ENCODE results near the gene MTA3.

Gene MTA3

DNA sequence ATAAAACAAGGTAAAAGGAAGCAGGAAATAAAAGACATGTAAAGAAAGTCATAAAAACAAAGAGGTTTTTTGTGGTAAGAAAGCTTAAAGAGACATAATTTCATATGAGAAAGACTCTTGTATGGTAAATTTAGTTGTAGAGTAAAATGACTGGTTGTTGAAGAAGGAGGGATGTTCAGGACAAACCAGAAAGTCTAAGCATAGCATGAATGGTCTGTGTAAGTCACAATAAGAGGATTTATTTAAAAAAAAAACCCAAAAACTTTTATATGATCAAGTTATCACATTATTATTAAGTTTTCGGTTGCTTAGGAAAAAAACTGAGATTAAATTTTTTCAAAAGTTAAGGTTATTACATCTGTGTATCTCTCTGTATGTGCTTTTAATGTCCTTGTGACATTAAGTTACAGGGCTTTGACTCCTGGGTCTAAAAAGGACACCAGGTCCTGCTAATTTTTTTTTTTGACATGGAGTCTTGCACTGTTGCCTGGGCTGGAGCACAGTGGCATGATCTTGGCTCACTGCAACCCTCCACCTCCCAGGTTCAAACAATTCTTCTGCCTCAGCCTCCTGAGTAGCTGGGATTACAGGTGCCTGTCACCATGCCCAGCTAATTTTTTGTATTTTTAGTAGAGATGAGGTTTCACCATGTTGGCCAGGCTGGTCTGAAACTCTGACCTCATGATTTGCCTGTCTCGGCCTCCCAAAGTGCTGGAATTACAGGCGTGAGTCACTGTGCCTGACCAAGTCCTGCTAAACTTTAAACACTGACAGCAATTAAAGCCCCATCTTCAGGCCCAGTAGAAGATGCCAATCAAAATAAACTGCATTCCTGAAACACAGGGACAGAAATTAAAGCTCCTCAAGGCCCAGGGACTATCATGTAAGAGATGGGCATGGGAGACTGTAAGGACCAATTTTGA, 209.7 kb downstream of the MTA3 start:
- CTCF ChIA-PET: no interaction called here
- POLR2A ChIA-PET: no interaction called here
- no peak for DNase-seq (ENCODE audit: extremely low spot score)
- TF ChIP-seq, protein P1, sequence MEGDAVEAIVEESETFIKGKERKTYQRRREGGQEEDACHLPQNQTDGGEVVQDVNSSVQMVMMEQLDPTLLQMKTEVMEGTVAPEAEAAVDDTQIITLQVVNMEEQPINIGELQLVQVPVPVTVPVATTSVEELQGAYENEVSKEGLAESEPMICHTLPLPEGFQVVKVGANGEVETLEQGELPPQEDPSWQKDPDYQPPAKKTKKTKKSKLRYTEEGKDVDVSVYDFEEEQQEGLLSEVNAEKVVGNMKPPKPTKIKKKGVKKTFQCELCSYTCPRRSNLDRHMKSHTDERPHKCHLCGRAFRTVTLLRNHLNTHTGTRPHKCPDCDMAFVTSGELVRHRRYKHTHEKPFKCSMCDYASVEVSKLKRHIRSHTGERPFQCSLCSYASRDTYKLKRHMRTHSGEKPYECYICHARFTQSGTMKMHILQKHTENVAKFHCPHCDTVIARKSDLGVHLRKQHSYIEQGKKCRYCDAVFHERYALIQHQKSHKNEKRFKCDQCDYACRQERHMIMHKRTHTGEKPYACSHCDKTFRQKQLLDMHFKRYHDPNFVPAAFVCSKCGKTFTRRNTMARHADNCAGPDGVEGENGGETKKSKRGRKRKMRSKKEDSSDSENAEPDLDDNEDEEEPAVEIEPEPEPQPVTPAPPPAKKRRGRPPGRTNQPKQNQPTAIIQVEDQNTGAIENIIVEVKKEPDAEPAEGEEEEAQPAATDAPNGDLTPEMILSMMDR (IDR thresholded peaks at IDR 0.05; ENCODE audit: control extremely low read depth, extremely low read depth, low read depth, missing control alignments): no peak

DNA sequence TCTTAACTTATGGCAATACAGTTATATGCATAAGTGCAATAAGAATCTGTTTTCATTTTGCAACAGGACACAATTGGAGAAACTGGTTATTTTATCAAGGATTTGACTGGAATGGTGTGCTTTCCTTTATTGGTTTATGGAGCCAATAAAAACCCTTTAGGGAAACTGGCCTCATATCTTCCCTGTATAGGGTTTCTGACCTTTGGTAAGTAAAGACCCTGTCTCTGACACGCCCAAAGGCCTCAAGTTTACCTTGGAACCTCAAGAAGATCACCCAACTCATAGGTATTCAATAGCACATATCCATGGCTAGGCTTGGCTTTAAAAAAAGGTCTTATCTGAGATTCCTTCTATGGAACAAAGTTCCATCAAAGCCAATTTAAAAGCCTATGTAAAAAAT, 212.7 kb downstream of the MTA3 start:
- ChIA-PET CTCF (interaction anchor here (1.2 to 1.7 kb wide), 2 partner anchors 10 to 13 kb away, joined by 4 to 6 read pairs; no protein-coding TSS in a partner anchor), POLR2A (no interaction called here)
- DNase-seq (ENCODE audit: extremely low spot score): no peak
- TF ChIP-seq, protein P1 (IDR thresholded peaks at IDR 0.05; ENCODE audit: control extremely low read depth, extremely low read depth, low read depth, missing control alignments): no peak

DNA sequence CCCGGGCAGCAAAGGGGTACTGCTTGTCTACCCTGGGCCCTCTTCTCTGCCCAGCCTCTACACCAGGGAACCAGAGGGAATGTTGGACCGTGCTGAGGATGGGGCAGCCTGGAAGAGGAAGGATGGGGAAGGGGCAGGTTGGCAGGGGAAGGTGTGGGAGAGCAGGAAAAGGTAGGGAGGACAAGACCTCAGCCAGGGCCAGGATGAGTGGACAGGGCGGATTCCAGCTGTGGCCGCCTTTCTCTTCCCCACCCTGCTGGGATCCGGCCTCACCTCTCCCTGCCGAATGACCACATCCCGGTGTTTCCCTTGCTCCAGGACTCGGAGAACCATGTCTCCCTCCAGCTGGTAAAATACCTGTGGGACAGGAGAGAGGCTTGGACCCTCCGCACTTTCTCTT, 215.1 kb downstream of the MTA3 start:
- TF ChIP-seq, protein P1 (IDR thresholded peaks at IDR 0.05; ENCODE audit: control extremely low read depth, extremely low read depth, low read depth, missing control alignments): no peak
- POLR2A ChIA-PET: interaction anchor here (0.5 kb wide), 1 partner anchor 31 kb away, joined by 3 read pairs; no protein-coding TSS in a partner anchor
- DNase-seq (ENCODE audit: extremely low spot score): no peak
- CTCF ChIA-PET: interaction anchor here (0.7 to 2.8 kb wide), 3 partner anchors 9 to 13 kb away, joined by 3 to 9 read pairs (median 3); partner anchors contain the start of gene HAAO

DNA sequence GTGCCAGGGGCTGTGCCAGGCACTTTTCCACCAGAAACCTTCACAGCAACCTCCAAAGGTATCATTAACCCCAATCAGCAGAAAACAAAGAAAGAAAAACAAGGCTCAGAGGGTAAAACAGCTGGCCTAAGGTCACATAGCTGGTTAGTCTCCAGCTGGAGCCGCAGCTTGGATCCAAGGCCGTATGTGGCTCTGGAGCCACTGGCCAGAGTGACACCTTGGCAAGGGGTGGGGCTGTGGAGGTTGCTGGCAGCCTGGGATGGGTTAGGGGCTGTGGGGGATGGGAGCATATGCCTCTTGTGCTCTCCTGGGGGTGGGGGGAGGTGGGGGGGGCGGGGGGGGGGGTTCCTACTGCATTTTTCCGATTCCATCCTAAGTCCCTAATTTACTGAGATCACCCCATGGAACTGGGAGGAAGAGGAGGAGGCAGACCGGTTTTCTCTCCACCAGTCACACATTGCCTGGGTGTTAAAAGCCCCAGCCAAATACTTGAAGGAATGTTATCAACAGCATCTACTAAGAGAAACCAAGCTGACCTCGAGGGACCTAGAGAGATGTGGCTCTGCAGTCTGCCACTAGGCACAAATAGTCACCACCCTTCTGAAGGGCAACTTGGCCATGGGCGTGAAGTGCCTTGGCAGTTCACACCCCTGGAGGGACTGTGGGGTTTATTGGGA, 215.9 kb downstream of the MTA3 start:
- ChIA-PET CTCF (interaction anchor here (1.1 to 2.8 kb wide), 4 partner anchors 8 to 15 kb away, joined by 3 to 9 read pairs (median 4); partner anchors contain the start of gene HAAO), POLR2A (no interaction called here)
- TF ChIP-seq, protein P1 (IDR thresholded peaks at IDR 0.05; ENCODE audit: control extremely low read depth, extremely low read depth, low read depth, missing control alignments): no peak
- DNase-seq (ENCODE audit: extremely low spot score): no peak

DNA sequence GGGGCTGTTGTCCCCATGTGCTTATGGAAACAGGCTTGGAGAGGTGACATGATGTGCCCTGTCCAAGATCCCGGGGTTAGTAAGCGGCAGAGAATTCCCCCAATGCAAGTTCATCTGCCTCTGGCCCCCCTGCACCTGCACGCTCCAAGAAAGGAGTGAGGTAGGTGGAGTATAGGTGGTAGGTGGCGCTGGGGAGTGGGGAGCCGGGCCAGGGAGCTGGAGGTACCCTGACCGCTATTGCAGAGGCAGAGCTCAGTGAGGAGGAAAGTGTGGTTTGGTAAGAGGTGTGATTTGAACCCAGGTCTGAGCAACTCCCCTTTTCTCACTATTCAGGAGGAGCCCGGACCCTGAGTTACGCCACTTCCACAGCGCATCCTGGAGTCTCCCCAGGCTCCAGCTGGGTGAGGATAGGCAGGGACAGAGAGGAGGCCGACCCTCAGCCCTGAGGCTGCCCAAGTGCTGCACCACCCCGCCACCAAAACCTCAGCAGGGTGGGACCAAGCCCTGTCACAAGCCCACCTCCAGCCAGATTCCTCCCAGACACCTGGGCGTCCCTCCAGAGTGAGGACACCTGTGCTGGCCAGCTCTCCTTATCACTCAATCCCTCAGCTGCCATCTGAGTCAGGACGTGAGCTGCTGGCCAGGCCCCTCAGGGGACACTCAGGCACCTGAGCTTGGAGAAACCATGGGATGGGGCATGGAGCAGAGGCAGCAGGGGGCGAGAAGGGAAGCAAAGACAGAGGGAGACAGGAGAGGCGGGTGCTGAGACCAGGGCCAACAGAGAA, 218.3 kb downstream of the MTA3 start:
- ChIA-PET CTCF (interaction anchor here (1.0 to 1.4 kb wide), 2 partner anchors 17 to 58 kb away, joined by 3 read pairs; no protein-coding TSS in a partner anchor), POLR2A (interaction anchor here (0.5 kb wide), 1 partner anchor 11 kb away, joined by 3 read pairs; no protein-coding TSS in a partner anchor)
- DNase-seq (ENCODE audit: extremely low spot score): no peak
- TF ChIP-seq, protein P1 (IDR thresholded peaks at IDR 0.05; ENCODE audit: control extremely low read depth, extremely low read depth, low read depth, missing control alignments): no peak

DNA sequence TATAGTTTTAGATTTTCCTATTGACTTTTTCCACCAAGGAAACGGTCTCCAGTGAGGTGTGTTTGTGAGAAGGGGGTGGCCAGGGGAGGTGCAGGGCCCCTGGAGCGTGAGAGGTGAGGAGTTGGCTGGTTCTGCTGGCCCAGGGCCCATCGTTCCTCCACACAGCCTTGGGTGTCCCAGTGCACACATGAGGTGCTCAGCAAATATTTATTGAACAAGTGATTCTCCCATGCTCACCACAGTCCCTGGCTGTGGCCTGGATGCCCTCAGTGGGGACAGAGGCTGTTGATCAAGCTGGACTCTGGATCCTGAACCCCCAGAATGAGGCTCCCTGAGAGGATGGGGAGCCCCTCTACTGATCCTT, 219.0 kb downstream of the MTA3 start:
- no peak for DNase-seq (ENCODE audit: extremely low spot score)
- TF ChIP-seq, protein P1 (IDR thresholded peaks at IDR 0.05; ENCODE audit: control extremely low read depth, extremely low read depth, low read depth, missing control alignments): no peak
- ChIA-PET POLR2A (interaction anchor here (0.5 kb wide), 1 partner anchor 12 kb away, joined by 3 read pairs; no protein-coding TSS in a partner anchor), CTCF (interaction anchor here (1.0 to 1.3 kb wide), 2 partner anchors 18 to 124 kb away, joined by 3 read pairs; no protein-coding TSS in a partner anchor)

Measured in GM10248 (cell line).